ENCODE results near the gene SERPINH1.

Gene SERPINH1

GRCh38 chr11:75563978-75564552 is 2.0 kb downstream of the SERPINH1 start:
- ChIA-PET POLR2A (no interaction called here), CTCF (interaction anchor here (0.7 to 3.6 kb wide), 4 partner anchors 11 to 120 kb away, joined by 3 to 23 read pairs (median 4); no protein-coding TSS in a partner anchor)
- TF ChIP-seq CTCF (IDR thresholded peaks at IDR 0.05; ENCODE audit: control extremely low read depth, extremely low read depth, low read depth, missing control alignments) = no peak
- DNase-seq (ENCODE audit: extremely low spot score) = no peak

- POLR2A ChIA-PET = no interaction called here
- CTCF ChIA-PET = interaction anchor here (1.0 to 3.6 kb wide), 4 partner anchors 10 to 121 kb away, joined by 3 to 23 read pairs (median 4); no protein-coding TSS in a partner anchor
- DNase-seq (ENCODE audit: extremely low spot score) = no peak
- TF ChIP-seq CTCF (IDR thresholded peaks at IDR 0.05; ENCODE audit: control extremely low read depth, extremely low read depth, low read depth, missing control alignments) = no peak
Measured at GRCh38 chr11:75565221-75565814, 3.3 kb downstream of the SERPINH1 start.

GRCh38 chr11:75565916-75566762 is 4.1 kb downstream of the SERPINH1 start:
- CTCF ChIA-PET = interaction anchor here (1.0 to 3.6 kb wide), 3 partner anchors 9 to 33 kb away, joined by 3 to 23 read pairs (median 4); no protein-coding TSS in a partner anchor
- no peak for DNase-seq (ENCODE audit: extremely low spot score)
- no peak for TF ChIP-seq CTCF (IDR thresholded peaks at IDR 0.05; ENCODE audit: control extremely low read depth, extremely low read depth, low read depth, missing control alignments)
- POLR2A ChIA-PET = interaction anchor here (0.6 kb wide), 1 partner anchor 9 kb away, joined by 3 read pairs; no protein-coding TSS in a partner anchor

GRCh38 chr11:75566763-75567279 is 4.8 kb downstream of the SERPINH1 start:
- CTCF ChIA-PET = interaction anchor here (3.6 kb wide), 1 partner anchor 9 kb away, joined by 23 read pairs; no protein-coding TSS in a partner anchor
- TF ChIP-seq CTCF (IDR thresholded peaks at IDR 0.05; ENCODE audit: control extremely low read depth, extremely low read depth, low read depth, missing control alignments) = no peak
- POLR2A ChIA-PET = no interaction called here
- no peak for DNase-seq (ENCODE audit: extremely low spot score)

GRCh38 chr11:75567971-75568370 is 5.9 kb downstream of the SERPINH1 start:
- TF ChIP-seq CTCF (IDR thresholded peaks at IDR 0.05; ENCODE audit: control extremely low read depth, extremely low read depth, low read depth, missing control alignments) = no peak
- CTCF ChIA-PET = interaction anchor here (0.9 kb wide), 1 partner anchor 10 kb away, joined by 3 read pairs; no protein-coding TSS in a partner anchor
- no peak for DNase-seq (ENCODE audit: extremely low spot score)
- POLR2A ChIA-PET = no interaction called here

- no peak for DNase-seq (ENCODE audit: extremely low spot score)
- TF ChIP-seq CTCF (IDR thresholded peaks at IDR 0.05; ENCODE audit: control extremely low read depth, extremely low read depth, low read depth, missing control alignments) = no peak
- ChIA-PET POLR2A (no interaction called here), CTCF (no interaction called here)
Measured at GRCh38 chr11:75568616-75569219, 6.7 kb downstream of the SERPINH1 start.

All from GM10248 (cell line).